ENCODE data around the gene ARL6IP6. TPM values are rescaled to one million over a fixed set of nuclear protein-coding genes. Genes with fewer than 3 reads are reported as not detected.

Gene ARL6IP6
- total and polyA plus RNA-seq, 2 of the 13 experiments (the other 11 are each of a cell fraction or from before 2014, with no cell fraction given), result 45.0 to 65.9 TPM

- TF ChIP-seq KLF16 (CRISPR knock-in tag; IDR thresholded peaks at IDR 0.05), result peak in 1 of 2 experiments; percentile 72; a peak in 1 of 4 replicates
- peak; percentile 53 for TF ChIP-seq SRSF1 (optimal IDR thresholded peaks at IDR 0.05; ENCODE audit: low read depth, low read length)
- TF ChIP-seq HNF1A (IDR thresholded peaks at IDR 0.05; ENCODE audit: low read depth), result no peak
- TF ChIP-seq HNF1A (CRISPR knock-in tag; IDR thresholded peaks at IDR 0.05; ENCODE audit: borderline replicate concordance), result peak; percentile 70; the same call in 1 of the 2 replicates
- TF ChIP-seq PAXIP1 (CRISPR knock-in tag; conservative IDR thresholded peaks at IDR 0.05), result peak; percentile 48
- no peak for TF ChIP-seq NCOA5 (CRISPR knock-in tag; IDR thresholded peaks at IDR 0.05)
- peak; percentile 84 for TF ChIP-seq BRD4 (CRISPR knock-in tag; IDR thresholded peaks at IDR 0.05)
- TF ChIP-seq ZFX (CRISPR knock-in tag; IDR thresholded peaks at IDR 0.05; ENCODE audit: low read depth), result peak; percentile 99
- TF ChIP-seq CSRNP2 (CRISPR knock-in tag; conservative IDR thresholded peaks at IDR 0.05; ENCODE audit: low read depth), result peak; percentile 86; the same call in 1 of the 2 replicates
- peak; percentile 48; the same call in 1 of the 2 replicates for TF ChIP-seq ZNF124 (CRISPR knock-in tag; IDR thresholded peaks at IDR 0.05)
- peak; percentile 81 for TF ChIP-seq ZNF160 (CRISPR knock-in tag; IDR thresholded peaks at IDR 0.05)
- no peak; the same call in 1 of the 2 replicates for TF ChIP-seq REXO4 (CRISPR knock-in tag; IDR thresholded peaks at IDR 0.05; ENCODE audit: borderline replicate concordance)
- peak; percentile 92 for TF ChIP-seq GTF3A (CRISPR knock-in tag; conservative IDR thresholded peaks at IDR 0.05)
- 0 out of 2 replicates have a peak, but pooled peaks have one; percentile 42 for TF ChIP-seq PITX1 (CRISPR knock-in tag; IDR thresholded peaks at IDR 0.05)
- TF ChIP-seq SP4 (CRISPR knock-in tag; IDR thresholded peaks at IDR 0.05), result peak; percentile 26; the same call in 1 of the 2 replicates
- peak; percentile 81 for TF ChIP-seq HIVEP1 (CRISPR knock-in tag; IDR thresholded peaks at IDR 0.05)
- peak; percentile 80; the same call in 1 of the 2 replicates for TF ChIP-seq GMEB2 (CRISPR knock-in tag; IDR thresholded peaks at IDR 0.05; ENCODE audit: low read depth)
- TF ChIP-seq THAP11 (CRISPR knock-in tag; IDR thresholded peaks at IDR 0.05), result peak; percentile 94
Observed at GRCh38 chr2:152717228-152718075, 968 bp upstream of the ARL6IP6 start, which contains the start of gene PRPF40A (continued).
